MCF 10A (cell line): ENCODE data around the gene MAFF. TPM values are rescaled to one million over a fixed set of nuclear protein-coding genes. Genes with fewer than 3 reads are reported as not detected.

Experiments
- BruUV-seq: library from RNA; stranded (reverse); fragments of 400-500 nt; replicated peaks from 2 replicates; lab custom pipeline; 2021; lab: Mats Ljungman, UMichigan
- CTCF ChIA-PET: fragments of 300-600 bp; sonication (Branson Sonifier 250); formaldehyde crosslinking; extraction: SDS; loops from one replicate; lab custom pipeline; 2021; ENCODE audit warnings: antibody characterized with exemption, inconsistent platforms; lab: Yijun Ruan, JAX
- POLR2A ChIA-PET: fragments of 300-600, 350-650 bp; sonication (Branson Sonifier 250); formaldehyde crosslinking; extraction: SDS; loops from one replicate; lab custom pipeline; 2020; ENCODE audit warnings: antibody characterized with exemption, inconsistent platforms; lab: Yijun Ruan, JAX
- DNase-seq: peaks from one replicate; pipeline ENCODE4 v3.0.0-alpha.2; 2018; ENCODE audit not compliant: unreplicated experiment
- H3K27ac Mint-ChIP-seq: one replicate; pipeline ENCODE4 v1.8.0; 2022; ENCODE audit warnings: mild to moderate bottlenecking, low read depth, mixed read lengths; ENCODE audit not compliant: unreplicated experiment
- H3K27me3 Mint-ChIP-seq: one replicate; pipeline ENCODE4 v1.8.0; 2022; ENCODE audit warnings: mixed read lengths; ENCODE audit not compliant: insufficient read depth, unreplicated experiment
- H3K36me3 Mint-ChIP-seq: one replicate; pipeline ENCODE4 v1.8.0; 2022; ENCODE audit warnings: mild to moderate bottlenecking, moderate library complexity, mixed read lengths; ENCODE audit not compliant: insufficient read depth, unreplicated experiment
- H3K4me1 Mint-ChIP-seq: one replicate; pipeline ENCODE4 v1.8.0; 2022; ENCODE audit warnings: mixed read lengths; ENCODE audit not compliant: insufficient read depth, unreplicated experiment
- H3K4me3 Mint-ChIP-seq: one replicate; pipeline ENCODE4 v1.8.0; 2022; ENCODE audit warnings: mild to moderate bottlenecking, moderate library complexity, mixed read lengths; ENCODE audit not compliant: unreplicated experiment
- H3K9me3 Mint-ChIP-seq: one replicate; pipeline ENCODE4 v1.8.0; 2022; ENCODE audit warnings: mixed read lengths; ENCODE audit not compliant: unreplicated experiment
- CTCF ChIP-seq: fragments of 200-600 bp; IDR thresholded peaks from one replicate; pipeline ENCODE4 v1.8.0; 2022; ENCODE audit warnings: antibody characterized with exemption, mild to moderate bottlenecking; ENCODE audit not compliant: unreplicated experiment
- intact Hi-C: fragments of 100-400 bp; cut with micrococcal nuclease; formaldehyde crosslinking; loops from 2 replicates; pipeline ENCODE4 v1.14.1; 2022
- total RNA-seq: library from RNA; stranded (reverse); gene quantifications from 2 replicates; pipeline ENCODE4 v1.2.3, GENCODE V29; 2022

MAFF gene
- total RNA-seq, 1 experiment from 2014 or later: 71.4 TPM

GRCh38 chr22:38211556-38211955 lies 9.8 kb downstream of the MAFF start:
- CTCF ChIA-PET: interaction anchor here (0.5 to 1.1 kb wide), 2 partner anchors 19 to 79 kb away, joined by 3 to 4 read pairs; no protein-coding TSS in a partner anchor
- POLR2A ChIA-PET: interaction anchor here (0.9 to 1.8 kb wide), 2 partner anchors 8 to 11 kb away, joined by 3 to 4 read pairs; no protein-coding TSS in a partner anchor
- intact Hi-C loops: no loop called here
- H3K9me3 Mint-ChIP-seq: no peaks in the 10 kb centered on the region
- no peak for DNase-seq
- H3K4me3 Mint-ChIP-seq: no peak overlapping the region
- H3K4me1 Mint-ChIP-seq: peaks cover 23% of the 10 kb centered on the region
- H3K36me3 Mint-ChIP-seq: peaks cover 61% of the 10 kb centered on the region
- no peak for TF ChIP-seq CTCF
- BruUV-seq: no TSS peak
- peak overlapping the region; percentile 54 for H3K27ac Mint-ChIP-seq
- H3K27me3 Mint-ChIP-seq: no peaks in the 10 kb centered on the region

DNA sequence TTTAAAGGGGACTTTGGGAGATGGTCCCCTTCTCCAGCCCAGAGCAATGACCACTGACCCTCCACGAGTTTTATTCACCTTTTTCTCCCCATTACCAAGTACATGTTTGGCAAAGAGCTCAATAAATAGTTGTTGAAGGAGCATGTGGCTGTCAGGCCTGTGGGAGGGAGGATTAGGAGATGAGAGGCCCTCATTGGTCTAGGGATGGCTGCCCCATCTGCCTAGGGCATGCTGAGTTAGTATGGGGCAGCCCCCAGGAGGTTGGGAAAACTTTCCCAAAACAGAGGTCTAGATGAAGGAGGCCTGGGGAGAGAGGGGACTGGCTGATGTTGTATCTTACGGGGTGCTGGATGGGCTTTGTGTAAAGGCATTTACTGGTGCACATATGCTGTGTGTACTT lies 10.6 kb downstream of the MAFF start:
- H3K9me3 Mint-ChIP-seq: no peaks in the 10 kb centered on the region
- no peak for DNase-seq
- POLR2A ChIA-PET: interaction anchor here (0.6 to 1.8 kb wide), 3 partner anchors 9 to 56 kb away, joined by 3 to 4 read pairs (median 3); no protein-coding TSS in a partner anchor
- CTCF ChIA-PET: interaction anchor here (0.6 kb wide), 1 partner anchor 48 kb away, joined by 3 read pairs; no protein-coding TSS in a partner anchor
- no peak overlapping the region for H3K4me3 Mint-ChIP-seq
- peaks cover 23% of the 10 kb centered on the region for H3K4me1 Mint-ChIP-seq
- H3K36me3 Mint-ChIP-seq: peaks cover 68% of the 10 kb centered on the region
- intact Hi-C loops: no loop called here
- BruUV-seq: no TSS peak
- TF ChIP-seq CTCF: no peak
- no peaks in the 10 kb centered on the region for H3K27me3 Mint-ChIP-seq
- H3K27ac Mint-ChIP-seq: no peak overlapping the region

GRCh38 chr22:38213319-38213989 lies 11.7 kb downstream of the MAFF start:
- TF ChIP-seq CTCF: no peak
- H3K36me3 Mint-ChIP-seq: peaks cover 73% of the 10 kb centered on the region
- no peak overlapping the region for H3K27ac Mint-ChIP-seq
- no peaks in the 10 kb centered on the region for H3K9me3 Mint-ChIP-seq
- BruUV-seq: no TSS peak
- DNase-seq: no peak
- CTCF ChIA-PET: interaction anchor here (0.5 kb wide), 1 partner anchor 157 kb away, joined by 3 read pairs; the partner anchor contains the start of gene PICK1
- H3K27me3 Mint-ChIP-seq: no peaks in the 10 kb centered on the region
- peaks cover 28% of the 10 kb centered on the region for H3K4me1 Mint-ChIP-seq
- POLR2A ChIA-PET: no interaction called here
- no peak overlapping the region for H3K4me3 Mint-ChIP-seq
- intact Hi-C loops: no loop called here

- Mint-ChIP-seq H3K4me3 (no peak overlapping the region), H3K27ac (no peak overlapping the region), H3K27me3 (no peaks in the 10 kb centered on the region), H3K9me3 (no peaks in the 10 kb centered on the region), H3K36me3 (peaks cover 74% of the 10 kb centered on the region), H3K4me1 (peaks cover 31% of the 10 kb centered on the region)
- TF ChIP-seq CTCF: no peak
- intact Hi-C loops: no loop called here
- POLR2A ChIA-PET: no interaction called here
- BruUV-seq: no TSS peak
- no peak for DNase-seq
- CTCF ChIA-PET: no interaction called here
Observed at GRCh38 chr22:38213990-38214301, 12.2 kb downstream of the MAFF start.
